GM21529 (cell line): Measurements from ENCODE around the gene PCSK9.
"Not testable (repeated sequence)": the region's sequence is repeated elsewhere in the genome, so short reads cannot be mapped to it uniquely, and the experiment has no call there.

Experiments used
- ATAC-seq: cut with Tn5 transposase; IDR thresholded peaks from one replicate; pipeline ENCODE4 v1.9.1; 2021; ENCODE audit not compliant: unreplicated experiment

Gene PCSK9

GRCh38 chr1:55073187-55073916 lies 34.0 kb downstream of the PCSK9 start:
- ATAC-seq = no peak

- no peak for ATAC-seq
Measured at GRCh38 chr1:55074455-55074854, 35.1 kb downstream of the PCSK9 start.

- no peak for ATAC-seq
Measured at GRCh38 chr1:55076356-55076755, 37.0 kb downstream of the PCSK9 start.

GRCh38 chr1:55078470-55078869 lies 39.1 kb downstream of the PCSK9 start:
- ATAC-seq = no peak

GRCh38 chr1:55079651-55080050 lies 40.3 kb downstream of the PCSK9 start:
- no peak for ATAC-seq

- ATAC-seq = no peak
Measured at GRCh38 chr1:55081188-55081904, 42.0 kb downstream of the PCSK9 start.

GRCh38 chr1:55081905-55082296 lies 42.6 kb downstream of the PCSK9 start:
- ATAC-seq = no peak

- ATAC-seq = no peak
Measured at GRCh38 chr1:55084257-55084656, 44.9 kb downstream of the PCSK9 start.

GRCh38 chr1:55087439-55087838 lies 48.1 kb downstream of the PCSK9 start:
- ATAC-seq = no peak

GRCh38 chr1:55088413-55088812 lies 49.1 kb downstream of the PCSK9 start:
- no peak for ATAC-seq

- no peak for ATAC-seq
Measured at GRCh38 chr1:55089683-55090082, 50.3 kb downstream of the PCSK9 start.

GRCh38 chr1:55092475-55092874 lies 53.1 kb downstream of the PCSK9 start:
- no peak for ATAC-seq

GRCh38 chr1:55095095-55095494 lies 55.7 kb downstream of the PCSK9 start:
- ATAC-seq = no peak

- no peak for ATAC-seq
Measured at GRCh38 chr1:55103891-55104290, 64.5 kb downstream of the PCSK9 start.

- no peak for ATAC-seq
Measured at GRCh38 chr1:55107101-55107500, 67.8 kb downstream of the PCSK9 start.

- ATAC-seq = not testable (repeated sequence)
Measured at GRCh38 chr1:55109005-55109404, 69.7 kb downstream of the PCSK9 start.
